DOHH2 (cell line): ENCODE results near the gene KCNJ14.

Experiments used
- H3F3A ChIP-seq: fragments of 200-600 bp; sonication (generic), shearing (Covaris generic); 2 replicates; pipeline ENCODE4 v1.6.0; 2016; ENCODE audit warnings: antibody characterized with exemption, mild to moderate bottlenecking; ENCODE audit not compliant: control insufficient read depth, insufficient read depth
- H3K27ac ChIP-seq: fragments of 200-600 bp; sonication (generic); 2 replicates; pipeline ENCODE4 v1.5.1; 2014; ENCODE audit warnings: low read depth, mild to moderate bottlenecking, low read length, moderate library complexity
- H3K27me3 ChIP-seq: fragments of 200-600 bp; sonication (generic); 2 replicates; pipeline ENCODE4 v1.6.1; 2014; ENCODE audit warnings: mild to moderate bottlenecking, low read length, mixed read lengths; ENCODE audit not compliant: control insufficient read depth
- H3K36me3 ChIP-seq: fragments of 200-600 bp; sonication (generic); 2 replicates; pipeline ENCODE4 v1.6.1; 2014; ENCODE audit warnings: mild to moderate bottlenecking, low read length, moderate library complexity, mixed read lengths; ENCODE audit not compliant: control insufficient read depth
- H3K4me1 ChIP-seq: fragments of 200-600 bp; sonication (generic); 2 replicates; pipeline ENCODE4 v1.6.1; 2014; ENCODE audit warnings: mild to moderate bottlenecking, low read length, mixed read lengths; ENCODE audit not compliant: control insufficient read depth
- H3K4me2 ChIP-seq: fragments of 200-600 bp; sonication (generic); 2 replicates; pipeline ENCODE4 v1.6.0; 2014; ENCODE audit warnings: mild to moderate bottlenecking, low read length, moderate library complexity
- H3K4me3 ChIP-seq: fragments of 200-600 bp; sonication (generic); 2 replicates; pipeline ENCODE4 v1.5.1; 2014; ENCODE audit warnings: mild to moderate bottlenecking, low read length, mixed read lengths
- H3K79me2 ChIP-seq: fragments of 200-600 bp; sonication (generic); 2 replicates; pipeline ENCODE4 v1.6.1; 2014; ENCODE audit warnings: mild to moderate bottlenecking, low read length, mixed read lengths; ENCODE audit not compliant: control insufficient read depth
- H3K9me2 ChIP-seq: fragments of 200-600 bp; sonication (generic); replicated peaks from 2 replicates; pipeline ENCODE4 v1.6.1; 2014; ENCODE audit warnings: mild to moderate bottlenecking, low read length, mixed read lengths; ENCODE audit not compliant: control insufficient read depth
- H3K9me3 ChIP-seq: fragments of 200-600 bp; sonication (generic); 2 replicates; pipeline ENCODE4 v1.6.1; 2014; ENCODE audit warnings: antibody characterized with exemption, low read length, mixed read lengths; ENCODE audit not compliant: control insufficient read depth, insufficient read depth
- H4K20me1 ChIP-seq: fragments of 200-600 bp; sonication (generic); 2 replicates; pipeline ENCODE4 v1.6.0; 2014; ENCODE audit warnings: low read depth, mild to moderate bottlenecking, antibody characterized with exemption, low read length, moderate library complexity; ENCODE audit not compliant: control insufficient read depth, insufficient read depth
- EZH2phosphoT487 ChIP-seq: fragments of 200-600 bp; sonication (generic); IDR thresholded peaks from 2 replicates; pipeline ENCODE4 v1.6.1; 2017; ENCODE audit warnings: borderline replicate concordance, mild to moderate bottlenecking, antibody characterized with exemption, low read length, moderate library complexity, mixed read lengths
- TF ChIP-seq, protein P1 (sequence below): fragments of 200-600 bp; sonication (generic); IDR thresholded peaks from one replicate; pipeline ENCODE4 v1.5.1; 2014; ENCODE audit warnings: antibody characterized with exemption, mild to moderate bottlenecking, low read depth, low read length; ENCODE audit not compliant: poor library complexity, severe bottlenecking

KCNJ14 gene

GRCh38 chr19:48471836-48472235 is 16.5 kb downstream of the KCNJ14 start:
- H3K36me3 ChIP-seq, result peaks cover 60% of the 10 kb centered on the region

DNA sequence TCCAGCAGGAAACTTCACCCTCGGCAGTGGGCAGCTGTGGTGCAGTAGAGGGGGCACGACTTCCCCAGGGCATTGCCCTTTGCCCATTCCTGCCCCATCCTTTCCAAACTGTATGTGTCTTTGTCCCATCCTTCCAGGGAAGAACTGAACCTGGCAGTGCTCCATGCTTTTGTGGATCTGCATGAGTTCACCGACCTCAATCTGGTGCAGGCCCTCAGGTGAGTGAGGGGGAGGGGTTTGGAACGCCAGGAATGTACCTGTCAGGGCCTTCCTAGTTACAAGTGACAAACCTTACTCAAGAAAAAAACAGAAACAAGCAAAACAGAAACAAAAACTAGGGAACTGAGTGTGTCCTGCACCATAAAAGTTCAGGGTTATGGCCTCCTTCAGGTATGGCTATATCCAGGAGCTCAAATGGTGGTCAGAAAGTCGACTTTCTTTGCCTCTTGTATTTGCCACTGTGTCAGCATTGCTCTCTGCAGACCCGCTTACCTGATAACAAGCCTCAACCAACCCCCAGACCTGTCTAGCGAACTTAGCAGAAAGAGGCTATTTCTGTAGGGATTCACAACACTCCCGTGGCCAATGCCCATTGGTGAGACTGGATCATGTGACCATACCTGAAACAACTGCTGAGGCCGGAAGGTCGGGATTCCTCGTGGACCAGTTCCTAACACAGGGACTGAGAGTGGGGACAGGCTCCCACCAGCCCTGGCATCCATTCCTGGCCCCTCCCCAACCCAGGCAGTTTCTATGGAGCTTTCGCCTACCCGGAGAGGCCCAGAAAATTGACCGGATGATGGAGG is 18.0 kb downstream of the KCNJ14 start:
- Histone ChIP-seq H3K27ac (no peak overlapping the region), H3K9me2 (no peaks in the 10 kb centered on the region), H3F3A (no peaks in the 10 kb centered on the region), H3K4me2 (no peak overlapping the region), H3K4me3 (no peak overlapping the region), H3K36me3 (peaks cover 60% of the 10 kb centered on the region), H3K27me3 (no peaks in the 10 kb centered on the region), H3K9me3 (no peaks in the 10 kb centered on the region), H4K20me1 (peaks cover 11% of the 10 kb centered on the region), H3K4me1 (peaks cover 13% of the 10 kb centered on the region), H3K79me2 (peaks cover 13% of the 10 kb centered on the region)
- TF ChIP-seq, protein P1, sequence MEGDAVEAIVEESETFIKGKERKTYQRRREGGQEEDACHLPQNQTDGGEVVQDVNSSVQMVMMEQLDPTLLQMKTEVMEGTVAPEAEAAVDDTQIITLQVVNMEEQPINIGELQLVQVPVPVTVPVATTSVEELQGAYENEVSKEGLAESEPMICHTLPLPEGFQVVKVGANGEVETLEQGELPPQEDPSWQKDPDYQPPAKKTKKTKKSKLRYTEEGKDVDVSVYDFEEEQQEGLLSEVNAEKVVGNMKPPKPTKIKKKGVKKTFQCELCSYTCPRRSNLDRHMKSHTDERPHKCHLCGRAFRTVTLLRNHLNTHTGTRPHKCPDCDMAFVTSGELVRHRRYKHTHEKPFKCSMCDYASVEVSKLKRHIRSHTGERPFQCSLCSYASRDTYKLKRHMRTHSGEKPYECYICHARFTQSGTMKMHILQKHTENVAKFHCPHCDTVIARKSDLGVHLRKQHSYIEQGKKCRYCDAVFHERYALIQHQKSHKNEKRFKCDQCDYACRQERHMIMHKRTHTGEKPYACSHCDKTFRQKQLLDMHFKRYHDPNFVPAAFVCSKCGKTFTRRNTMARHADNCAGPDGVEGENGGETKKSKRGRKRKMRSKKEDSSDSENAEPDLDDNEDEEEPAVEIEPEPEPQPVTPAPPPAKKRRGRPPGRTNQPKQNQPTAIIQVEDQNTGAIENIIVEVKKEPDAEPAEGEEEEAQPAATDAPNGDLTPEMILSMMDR, result no peak
- TF ChIP-seq EZH2phosphoT487, result no peak

More at GRCh38 chr19:48471836-48472235, 16.5 kb downstream of the KCNJ14 start:
- TF ChIP-seq, protein P1, result no peak
- no peak for TF ChIP-seq EZH2phosphoT487
- no peaks in the 10 kb centered on the region for H3K9me3 ChIP-seq
- no peak overlapping the region for H3K4me2 ChIP-seq
- H3F3A ChIP-seq, result no peaks in the 10 kb centered on the region
- H3K79me2 ChIP-seq, result peaks cover 13% of the 10 kb centered on the region
- H3K4me3 ChIP-seq, result no peak overlapping the region
- peaks cover 11% of the 10 kb centered on the region for H4K20me1 ChIP-seq
- H3K27me3 ChIP-seq, result no peaks in the 10 kb centered on the region
- no peak overlapping the region for H3K27ac ChIP-seq
- H3K9me2 ChIP-seq, result no peaks in the 10 kb centered on the region
- peaks cover 19% of the 10 kb centered on the region for H3K4me1 ChIP-seq

- H3K4me2 ChIP-seq, result no peak overlapping the region
- H3K9me3 ChIP-seq, result no peaks in the 10 kb centered on the region
- H4K20me1 ChIP-seq, result peaks cover 11% of the 10 kb centered on the region
- no peak overlapping the region for H3K27ac ChIP-seq
- peaks cover 13% of the 10 kb centered on the region for H3K79me2 ChIP-seq
- no peaks in the 10 kb centered on the region for H3K27me3 ChIP-seq
- peaks cover 60% of the 10 kb centered on the region for H3K36me3 ChIP-seq
- H3K4me3 ChIP-seq, result no peak overlapping the region
- H3K9me2 ChIP-seq, result no peaks in the 10 kb centered on the region
- H3F3A ChIP-seq, result no peaks in the 10 kb centered on the region
- peaks cover 10% of the 10 kb centered on the region for H3K4me1 ChIP-seq
- no peak for TF ChIP-seq EZH2phosphoT487
- TF ChIP-seq, protein P1, result no peak
These were observed 18.8 kb downstream of the KCNJ14 start for GRCh38 chr19:48474084-48474592.
